Hepatocyte (in vitro differentiated cells): ENCODE results near the gene CXCL16.

Source experiments
- EZH2 ChIP-seq: fragments of 200-600 bp; sonication (generic); IDR thresholded peaks from 2 replicates; pipeline ENCODE4 v1.6.1; 2016; ENCODE audit warnings: antibody characterized with exemption, mild to moderate bottlenecking, borderline replicate concordance
- EZH2phosphoT487 ChIP-seq: fragments of 200-600 bp; sonication (generic); IDR thresholded peaks from one replicate; pipeline ENCODE4 v1.6.1; 2018; ENCODE audit warnings: antibody characterized with exemption, mild to moderate bottlenecking, low read depth, moderate library complexity; ENCODE audit not compliant: unreplicated experiment, severe bottlenecking
- TF ChIP-seq, protein P1 (sequence below): fragments of 200-600 bp; sonication (generic); IDR thresholded peaks from 2 replicates; pipeline ENCODE4 v1.5.1; 2016; ENCODE audit warnings: antibody characterized with exemption, mild to moderate bottlenecking; ENCODE audit not compliant: poor library complexity

- TF ChIP-seq, protein P1, sequence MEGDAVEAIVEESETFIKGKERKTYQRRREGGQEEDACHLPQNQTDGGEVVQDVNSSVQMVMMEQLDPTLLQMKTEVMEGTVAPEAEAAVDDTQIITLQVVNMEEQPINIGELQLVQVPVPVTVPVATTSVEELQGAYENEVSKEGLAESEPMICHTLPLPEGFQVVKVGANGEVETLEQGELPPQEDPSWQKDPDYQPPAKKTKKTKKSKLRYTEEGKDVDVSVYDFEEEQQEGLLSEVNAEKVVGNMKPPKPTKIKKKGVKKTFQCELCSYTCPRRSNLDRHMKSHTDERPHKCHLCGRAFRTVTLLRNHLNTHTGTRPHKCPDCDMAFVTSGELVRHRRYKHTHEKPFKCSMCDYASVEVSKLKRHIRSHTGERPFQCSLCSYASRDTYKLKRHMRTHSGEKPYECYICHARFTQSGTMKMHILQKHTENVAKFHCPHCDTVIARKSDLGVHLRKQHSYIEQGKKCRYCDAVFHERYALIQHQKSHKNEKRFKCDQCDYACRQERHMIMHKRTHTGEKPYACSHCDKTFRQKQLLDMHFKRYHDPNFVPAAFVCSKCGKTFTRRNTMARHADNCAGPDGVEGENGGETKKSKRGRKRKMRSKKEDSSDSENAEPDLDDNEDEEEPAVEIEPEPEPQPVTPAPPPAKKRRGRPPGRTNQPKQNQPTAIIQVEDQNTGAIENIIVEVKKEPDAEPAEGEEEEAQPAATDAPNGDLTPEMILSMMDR = no peak
- TF ChIP-seq EZH2phosphoT487 (no peak), EZH2 (no peak)
These were observed 18.9 kb downstream of the CXCL16 start for GRCh38 chr17:4720787-4721186.
